Heart right ventricle (tissue), 16 donors: ENCODE results near the gene IFT81. TPM values are rescaled to one million over a fixed set of nuclear protein-coding genes. Genes with fewer than 3 reads are reported as not detected.
"Not testable (repeated sequence)": the region's sequence is repeated elsewhere in the genome, so short reads cannot be mapped to it uniquely, and the experiment has no call there.

ENCODE experiments used
- ATAC-seq, 8 donors: fragments of 200-7000 bp; cut with Tn5 transposase; one replicate each; pipeline ENCODE4 v1.9.1; 2020; ENCODE audit warnings: mild to moderate bottlenecking in 8 of 8, moderate library complexity in 8 of 8, moderate number of reproducible peaks in 1 of 8
- DNase-seq, 2 donors: peaks; one replicate each; pipeline ENCODE4 v3.0.0-alpha.2; 2020
- H3K27ac ChIP-seq, 10 donors: fragments of 200-600 bp; sonication (generic) in 2 of 10; one replicate each; pipeline versions ENCODE4 v1.5.0 to v1.8.0; 2020 to 2022; ENCODE audit warnings: mild to moderate bottlenecking in 3 of 10
- H3K27me3 ChIP-seq, 7 donors: fragments of 200-600 bp; one replicate each; pipeline ENCODE4 v1.8.0; 2021 to 2022; ENCODE audit warnings: mild to moderate bottlenecking in 2 of 7
- H3K36me3 ChIP-seq, 9 donors: fragments of 200-600 bp; sonication (generic) in 1 of 9; one replicate each; pipeline versions ENCODE4 v1.5.0 to v1.8.0; 2020 to 2022; ENCODE audit warnings: mild to moderate bottlenecking in 2 of 9
- H3K4me1 ChIP-seq, 9 donors: fragments of 200-600 bp; sonication (generic) in 1 of 9; one replicate each; pipeline versions ENCODE4 v1.5.0 to v1.8.0; 2020 to 2022; ENCODE audit warnings: mild to moderate bottlenecking in 4 of 9
- H3K4me3 ChIP-seq, 10 donors: fragments of 200-600 bp; sonication (generic) in 2 of 10; one replicate each; pipeline versions ENCODE4 v1.5.0 to v1.8.0; 2020 to 2022; ENCODE audit warnings: mild to moderate bottlenecking in 7 of 10, moderate library complexity in 2 of 10
- H3K9me3 ChIP-seq, 11 donors: fragments of 200-600 bp in 10 of 11; sonication (generic) in 2 of 11; one replicate each; pipeline versions ENCODE4 v1.5.0 to v1.8.0; 2013 to 2022; ENCODE audit warnings: mild to moderate bottlenecking in 2 of 11, control low read depth in 1 of 11, moderate library complexity in 1 of 11
- WGBS, 2 donors: extraction: QIAGEN DNeasy Blood & Tissue Kit; methylation state at CpG; one replicate each; pipeline ENCODE4 v1.1.7; 2013; ENCODE audit warnings: inconsistent platforms in 1 of 2; 5-methylcytosine and 5-hydroxymethylcytosine counted together
- intact Hi-C, 10 donors: fragments of 100-400 bp; cut with DNase I; formaldehyde crosslinking; loops; one replicate each; pipeline versions ENCODE4 v1.11.1 to v1.14.2; 2022
- polyA plus RNA-seq, 2 donors: library from polyadenylated mRNA; stranded (reverse); fragments of 200-250 nt; gene quantifications; one replicate each; pipeline ENCODE4 v1.2.3, GENCODE V29; 2013
- total RNA-seq, 10 donors: library from RNA; stranded (reverse); fragmentation: NEBNext Ultra II Directional in 3 of 10; extraction: Animal tissue kit (Norgen Biotek cat#: 25700) in 3 of 10; gene quantifications; one replicate each; pipeline versions ENCODE4 v1.2.1 to v1.2.4, GENCODE V29; 2021 to 2023
- TF ChIP-seq, protein P1 (sequence below), 9 donors: fragments of 200-600 bp; sonication (generic) in 2 of 9; IDR thresholded peaks; one replicate each; pipeline versions ENCODE4 v1.5.0 to v1.8.0; 2021 to 2022; ENCODE audit warnings: antibody characterized with exemption in 9 of 9, mild to moderate bottlenecking in 5 of 9, moderate library complexity in 1 of 9
- donor health status: Arrhythmogenic right ventricular cardiomyopathy.
- donor health status: ischemic (EF 13 %, LVEDD 7.1; RV severe dilation, severe dysfunction).
- donor health status: healthy with polysubstance abuse.
- donor health status: DM: no; HTN: yes; CAD: no.
- donor health status: DM: no; HTN: no; CAD: no.
- donor health status: ischemic (EF 25% LVEDD 6.9; RV normal size, moderate dysfunction).
- donor health status: ischemic (EF 25% LVEDD 5.7; RV mildly dilated, moderate dysfunction).
- donor health status: healthy.
- donor health status: DM: yes; HTN: yes; CAD: no.
- donor health status: Ischemic cardiomyopathy.
- donor health status: ischemic (EF 35%, LVEDD 5.7; RV mildly dilated, moderate dysfunction).
- donor health status: nonischemic (EF 11% LVEDD 7.7; RV severe dilation, severe dysfunction).
- donor health status: DM: yes; HTN: yes; CAD: no.
- donor health status: PGD.
- donor health status: ischemic (EF 29% LVEDD 5.4; RV normal size, mild dysfunction).
- donor health status: nonischemic (EF 23%, LVEDD 6.1; RV moderate dilation, normal function).

The IFT81 gene
- total and polyA plus RNA-seq, 12 donors = 5.1 to 11.7 (median 8.3) TPM

DNA sequence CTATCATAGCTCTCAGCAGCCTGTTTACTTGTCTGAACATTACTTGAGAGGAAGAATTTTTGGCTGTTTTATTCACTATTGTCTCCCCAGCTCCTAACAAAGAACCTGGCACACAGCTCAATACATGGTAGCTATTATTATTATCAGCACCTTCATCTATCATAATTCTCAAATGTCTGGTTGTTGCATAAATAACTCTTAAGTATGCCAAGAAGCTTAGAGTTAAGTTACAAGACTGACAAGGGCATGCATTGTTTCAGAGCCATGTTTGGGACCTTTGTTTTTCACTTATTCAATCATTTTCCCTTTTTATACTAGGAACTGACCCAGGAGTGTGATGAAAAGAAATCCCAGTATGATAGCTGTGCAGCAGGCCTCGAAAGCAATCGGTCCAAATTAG lies 79.4 kb downstream of the IFT81 start:
- no peaks in the 10 kb centered on the region for H3K27me3 ChIP-seq
- peaks cover 0 to 11% (median 0%) of the 10 kb centered on the region in 9 donors for H3K4me1 ChIP-seq
- ATAC-seq = no peak
- intact Hi-C loops = loop anchor here in 1 of 10 donors (10.0 kb wide), 1 partner anchor 59 kb away; no protein-coding TSS in a partner anchor
- WGBS, 2 donors = 87 to 90% methylated on average over 2 of the region's 2 CpGs
- no peak overlapping the region for H3K4me3 ChIP-seq
- DNase-seq = no peak
- TF ChIP-seq, protein P1, sequence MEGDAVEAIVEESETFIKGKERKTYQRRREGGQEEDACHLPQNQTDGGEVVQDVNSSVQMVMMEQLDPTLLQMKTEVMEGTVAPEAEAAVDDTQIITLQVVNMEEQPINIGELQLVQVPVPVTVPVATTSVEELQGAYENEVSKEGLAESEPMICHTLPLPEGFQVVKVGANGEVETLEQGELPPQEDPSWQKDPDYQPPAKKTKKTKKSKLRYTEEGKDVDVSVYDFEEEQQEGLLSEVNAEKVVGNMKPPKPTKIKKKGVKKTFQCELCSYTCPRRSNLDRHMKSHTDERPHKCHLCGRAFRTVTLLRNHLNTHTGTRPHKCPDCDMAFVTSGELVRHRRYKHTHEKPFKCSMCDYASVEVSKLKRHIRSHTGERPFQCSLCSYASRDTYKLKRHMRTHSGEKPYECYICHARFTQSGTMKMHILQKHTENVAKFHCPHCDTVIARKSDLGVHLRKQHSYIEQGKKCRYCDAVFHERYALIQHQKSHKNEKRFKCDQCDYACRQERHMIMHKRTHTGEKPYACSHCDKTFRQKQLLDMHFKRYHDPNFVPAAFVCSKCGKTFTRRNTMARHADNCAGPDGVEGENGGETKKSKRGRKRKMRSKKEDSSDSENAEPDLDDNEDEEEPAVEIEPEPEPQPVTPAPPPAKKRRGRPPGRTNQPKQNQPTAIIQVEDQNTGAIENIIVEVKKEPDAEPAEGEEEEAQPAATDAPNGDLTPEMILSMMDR (IDR thresholded peaks at IDR 0.05) = no peak
- peaks cover 0 to 51% (median 23%) of the 10 kb centered on the region in 9 donors for H3K36me3 ChIP-seq
- H3K9me3 ChIP-seq = no peaks in the 10 kb centered on the region
- H3K27ac ChIP-seq = no peak overlapping the region

DNA sequence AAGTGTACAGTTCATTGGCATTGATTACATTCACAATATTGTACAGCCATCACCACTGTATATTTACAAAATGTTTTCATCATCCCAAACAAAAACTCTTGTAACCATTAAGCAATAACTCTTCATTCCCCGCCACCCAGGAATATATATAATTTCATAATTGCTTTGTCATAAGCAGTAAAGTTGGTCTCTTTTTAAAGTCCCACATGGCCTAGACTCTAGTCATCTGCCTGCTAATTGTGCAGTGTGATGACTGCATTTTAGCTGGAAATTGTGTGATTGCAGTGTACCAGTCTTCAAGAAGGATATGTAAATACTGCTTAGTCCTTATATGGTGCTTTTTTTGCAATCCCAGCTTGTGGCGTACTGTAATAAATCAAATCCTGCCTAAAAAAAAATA lies 81.8 kb downstream of the IFT81 start:
- no peak overlapping the region for H3K27ac ChIP-seq
- ATAC-seq = no peak
- 96 to 99% methylated on average over 2 of the region's 2 CpGs for WGBS, 2 donors
- H3K9me3 ChIP-seq = no peaks in the 10 kb centered on the region
- no peaks in the 10 kb centered on the region for H3K27me3 ChIP-seq
- TF ChIP-seq, protein P1 (IDR thresholded peaks at IDR 0.05) = no peak
- H3K4me3 ChIP-seq = no peak overlapping the region
- H3K4me1 ChIP-seq = no peaks in the 10 kb centered on the region
- H3K36me3 ChIP-seq = peaks cover 0 to 67% (median 24%) of the 10 kb centered on the region in 9 donors
- intact Hi-C loops = loop anchor here in 1 of 10 donors (10.0 kb wide), 1 partner anchor 61 kb away; no protein-coding TSS in a partner anchor
- no peak for DNase-seq

GRCh38 chr12:110211639-110212536 lies 87.7 kb downstream of the IFT81 start:
- DNase-seq, H3K4me3 ChIP-seq, H3K27me3 ChIP-seq, ATAC-seq, intact Hi-C loops, H3K27ac ChIP-seq, H3K4me1 ChIP-seq: not testable (repeated sequence)
- Histone ChIP-seq H3K36me3 (peaks cover 0 to 53% (median 0%) of the 10 kb centered on the region in 9 donors), H3K9me3 (peaks cover 0 to 13% (median 0%) of the 10 kb centered on the region in 11 donors)
- WGBS, 2 donors = 97 to 98% methylated on average over 10 of the region's 10 CpGs

DNA sequence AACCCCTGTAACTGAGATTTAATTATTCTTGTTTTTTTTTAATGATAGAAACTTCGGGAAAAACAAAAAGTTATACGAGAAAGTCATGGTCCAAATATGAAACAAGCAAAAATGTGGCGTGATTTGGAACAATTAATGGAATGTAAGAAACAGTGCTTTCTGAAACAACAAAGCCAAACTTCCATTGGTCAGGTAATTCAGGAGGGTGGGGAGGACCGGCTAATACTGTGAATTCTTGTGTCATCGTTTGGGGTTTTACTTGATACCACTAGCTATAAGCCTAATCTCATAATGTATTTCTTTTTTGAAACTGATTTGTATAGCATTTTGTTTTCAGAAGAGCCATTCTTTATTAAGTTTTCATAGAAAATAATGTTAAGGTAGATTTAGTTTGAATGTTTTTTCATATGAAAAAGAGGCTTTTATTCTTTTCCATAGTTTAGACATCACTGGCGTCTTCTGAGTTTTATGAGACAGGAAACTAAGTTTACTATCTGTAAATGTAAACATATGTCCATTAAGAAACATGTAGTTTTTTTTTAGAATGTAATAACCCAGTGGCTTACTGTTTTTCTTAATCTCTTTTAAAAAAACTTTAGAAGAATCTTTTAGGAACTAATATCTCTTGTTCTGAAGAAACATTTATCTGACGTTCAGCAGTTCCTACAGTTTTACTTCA lies 94.0 kb downstream of the IFT81 start:
- H3K27me3 ChIP-seq = no peaks in the 10 kb centered on the region
- ATAC-seq (no peak), DNase-seq (no peak)
- 86 to 88% methylated on average over 7 of the region's 7 CpGs for WGBS, 2 donors
- H3K4me3 ChIP-seq = no peak overlapping the region
- H3K9me3 ChIP-seq = peaks cover 0 to 6% (median 0%) of the 10 kb centered on the region in 11 donors
- no peak overlapping the region for H3K27ac ChIP-seq
- intact Hi-C loops = no loop called here
- H3K36me3 ChIP-seq = peaks cover 0 to 36% (median 0%) of the 10 kb centered on the region in 9 donors
- TF ChIP-seq, protein P1 (IDR thresholded peaks at IDR 0.05) = no peak
- H3K4me1 ChIP-seq = peaks cover 0 to 17% (median 8%) of the 10 kb centered on the region in 9 donors
